NCI-H2029 treated with DMSO at 0.1 percent for 48 hours (cell line): ENCODE measurements around the gene LYPD1.

Source experiments
- DNase-seq: peaks from one replicate; lab custom pipeline; 2025; lab: John Stamatoyannopoulos, UW

Gene LYPD1

GRCh38 chr2:132595186-132595585 is 74.8 kb downstream of the LYPD1 start:
- no peak for DNase-seq
